ENCODE data around the gene CTNNBL1.
A peak's percentile ranks its signal among the peaks of the same experiment; 100 is the strongest.

CTNNBL1 gene

GRCh38 chr20:37901654-37902503 is 208.0 kb downstream of the CTNNBL1 start:
- DNase-seq (ENCODE audit: low spot score) = peak; percentile 57

DNA sequence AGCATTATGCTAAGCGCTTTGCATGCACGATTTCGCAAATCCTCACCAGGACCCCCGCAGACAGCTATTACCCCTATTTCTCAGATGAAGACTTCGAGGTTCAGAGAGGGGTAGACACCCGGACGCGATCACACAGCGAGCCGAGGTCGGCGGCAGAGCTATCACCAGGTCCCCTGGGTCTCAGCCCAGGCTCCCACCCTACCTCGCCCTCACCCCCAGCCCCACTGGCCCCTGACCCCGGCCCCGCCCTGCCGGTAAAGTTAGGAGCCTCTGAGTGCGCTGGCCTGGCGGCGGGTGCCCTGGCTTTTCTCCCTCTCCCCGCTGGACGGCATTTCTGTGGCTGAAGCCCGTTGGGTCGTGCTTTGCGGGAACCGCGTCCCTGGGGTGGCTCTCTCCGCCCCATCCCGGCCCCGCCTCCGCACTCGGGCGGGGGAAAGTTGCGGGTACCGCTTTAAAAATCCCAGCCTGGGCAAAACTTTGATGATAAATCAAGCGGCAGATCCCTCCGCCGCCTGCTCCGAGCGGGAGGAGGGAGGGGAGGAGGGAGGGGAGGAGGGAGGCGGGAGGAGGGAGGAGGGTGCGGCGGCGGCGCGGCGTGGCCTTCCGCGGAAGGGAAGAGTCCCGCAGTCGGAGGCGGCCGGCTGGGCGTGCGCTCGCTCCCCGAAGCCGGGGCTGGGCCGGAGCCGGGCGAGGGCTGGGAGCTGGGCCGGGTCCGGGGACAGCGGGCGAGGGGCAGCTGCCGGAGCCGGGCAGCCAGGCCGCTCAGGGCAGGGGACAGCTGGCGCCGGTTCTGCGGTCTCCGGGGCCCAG is 208.9 kb downstream of the CTNNBL1 start, which contains the start of gene VSTM2L:
Gene VSTM2L (plus strand): TSS at position 624 of the 810 bp plus-strand sequence. CDS start 224 bp downstream, outside the sequence.
- peak; percentile 54 for DNase-seq (ENCODE audit: low spot score)

GRCh38 chr20:37903317-37904007 is 209.6 kb downstream of the CTNNBL1 start:
- no peak for DNase-seq (ENCODE audit: low spot score)

GRCh38 chr20:37904008-37904642 is 210.3 kb downstream of the CTNNBL1 start:
- DNase-seq (ENCODE audit: low spot score) = no peak

DNA sequence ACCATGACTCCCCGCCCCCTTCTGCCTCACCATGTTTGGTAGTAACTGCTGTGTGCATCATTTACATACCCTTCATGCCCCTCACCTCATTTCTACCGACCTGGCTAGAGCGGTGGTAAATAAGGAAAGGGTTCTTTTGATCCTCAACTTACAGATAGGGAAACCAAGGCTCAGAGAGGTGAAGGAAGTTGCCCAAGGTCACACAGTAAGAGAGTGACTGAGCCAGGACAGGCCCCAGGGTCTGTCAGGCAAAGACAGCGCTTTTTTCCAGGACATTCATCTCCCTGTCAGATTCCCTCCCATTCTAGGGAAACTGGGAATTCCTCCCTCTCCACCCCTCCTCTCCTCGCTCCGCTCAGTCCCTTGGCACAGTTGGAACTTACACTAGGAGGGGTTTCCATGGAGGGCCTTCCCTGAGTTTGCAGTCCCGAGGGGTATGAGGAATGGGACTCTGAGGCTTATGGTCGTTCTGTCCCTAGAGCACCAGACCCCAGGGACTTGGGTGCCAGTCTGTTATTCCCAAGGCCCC is 211.1 kb downstream of the CTNNBL1 start:
- DNase-seq (ENCODE audit: low spot score) = no peak

GRCh38 chr20:37905671-37906613 is 212.1 kb downstream of the CTNNBL1 start:
- no peak for DNase-seq (ENCODE audit: low spot score)

DNA sequence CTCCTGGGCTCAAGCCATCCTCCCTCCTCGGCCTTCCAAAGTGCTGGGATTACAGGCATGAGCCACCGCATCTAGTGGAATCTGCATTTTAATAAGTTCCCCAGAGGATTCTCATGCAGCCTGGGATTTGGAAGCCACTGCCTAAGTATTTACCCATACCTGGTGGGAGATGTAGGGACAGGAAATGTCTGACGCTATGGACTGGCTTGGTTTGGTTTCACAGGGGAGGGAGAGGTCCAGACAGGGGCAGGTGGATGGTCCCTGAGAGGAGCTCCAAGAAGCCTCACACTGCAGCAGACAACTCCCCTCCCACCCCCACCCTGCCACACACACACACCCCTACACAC is 213.5 kb downstream of the CTNNBL1 start:
- no peak for DNase-seq (ENCODE audit: low spot score)

GRCh38 chr20:37907677-37908401 is 214.0 kb downstream of the CTNNBL1 start:
- DNase-seq (ENCODE audit: low spot score) = no peak

DNA sequence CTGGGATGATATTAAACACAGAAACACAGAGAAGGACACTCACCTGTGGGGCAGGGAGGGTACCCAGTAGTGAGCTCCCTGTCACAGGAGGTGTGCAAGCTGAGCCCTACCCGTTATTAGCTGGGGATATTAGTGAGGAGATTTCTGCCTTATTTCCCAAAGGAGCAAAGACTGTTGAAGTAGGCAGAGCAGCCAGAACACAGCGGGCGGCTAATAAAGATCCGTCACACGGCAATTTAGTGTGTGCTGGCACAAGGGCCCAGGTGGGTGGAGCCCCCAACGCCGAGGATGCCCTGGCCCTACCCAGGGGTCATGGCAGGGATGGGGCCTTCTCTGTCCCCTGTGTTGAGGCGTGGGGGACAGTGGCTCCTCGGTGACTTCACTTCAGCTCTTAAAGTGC is 217.4 kb downstream of the CTNNBL1 start:
- DNase-seq (ENCODE audit: low spot score) = no peak

- no peak for DNase-seq (ENCODE audit: low spot score)
Observed at GRCh38 chr20:37911838-37912281, 218.0 kb downstream of the CTNNBL1 start.

DNA sequence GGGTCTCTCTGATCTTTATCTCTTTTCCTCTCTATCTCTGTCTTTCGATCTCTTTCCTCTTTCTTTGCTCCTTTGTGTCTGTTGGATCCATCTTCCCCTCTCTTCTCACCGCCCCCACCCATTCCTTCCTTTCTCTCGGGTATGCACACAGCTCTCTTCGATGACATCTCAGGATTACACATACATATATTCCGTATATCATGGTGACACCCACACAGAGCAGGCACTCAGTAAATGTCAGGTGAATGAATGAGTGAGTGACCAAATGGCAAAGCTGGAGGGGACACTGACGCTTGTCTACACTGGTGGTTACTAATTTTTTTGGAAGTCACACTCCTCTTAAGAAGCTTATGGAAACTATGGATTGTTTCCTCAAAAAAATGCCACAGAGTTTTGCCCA is 219.0 kb downstream of the CTNNBL1 start:
- DNase-seq (ENCODE audit: low spot score) = no peak

DNA sequence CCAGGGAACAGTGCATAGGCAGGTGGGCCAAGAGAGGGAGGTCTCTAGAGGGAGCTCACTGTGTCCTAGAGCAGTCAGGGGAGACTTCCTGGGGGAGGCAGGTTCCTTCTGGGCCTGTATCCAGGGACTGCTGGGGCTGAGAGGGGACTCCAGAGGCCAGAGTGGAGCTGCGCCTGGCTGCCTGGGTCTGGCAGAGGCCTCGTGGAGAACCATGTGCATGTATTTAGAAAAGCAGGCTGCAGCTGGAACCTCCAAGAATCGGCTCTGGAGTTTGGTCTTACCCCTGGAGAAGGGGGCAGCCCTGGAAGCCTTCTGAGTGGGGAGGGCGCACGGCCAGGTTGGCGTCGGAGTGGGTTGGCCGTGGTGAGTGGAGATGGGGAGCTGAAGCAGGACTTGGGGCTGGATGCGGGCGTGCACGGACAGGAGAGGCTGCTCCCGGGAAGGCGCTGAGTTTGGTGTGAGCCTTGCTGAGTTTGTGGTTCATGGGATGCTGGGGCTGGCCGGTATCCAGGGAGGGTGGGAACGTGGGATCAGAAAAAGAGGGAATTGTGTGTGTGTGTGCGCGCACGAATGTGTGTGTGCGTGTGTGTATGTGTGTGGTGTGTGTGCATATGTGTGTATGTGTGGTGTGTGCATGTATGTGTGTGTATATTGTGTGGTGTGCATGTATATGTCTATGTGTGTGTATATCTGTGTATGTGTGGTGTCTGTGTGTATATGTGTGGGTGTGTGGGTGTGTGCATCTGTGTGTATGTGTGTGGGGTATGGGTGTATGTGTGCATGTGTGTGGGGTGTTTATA is 219.9 kb downstream of the CTNNBL1 start:
- DNase-seq (ENCODE audit: low spot score) = no peak

DNA sequence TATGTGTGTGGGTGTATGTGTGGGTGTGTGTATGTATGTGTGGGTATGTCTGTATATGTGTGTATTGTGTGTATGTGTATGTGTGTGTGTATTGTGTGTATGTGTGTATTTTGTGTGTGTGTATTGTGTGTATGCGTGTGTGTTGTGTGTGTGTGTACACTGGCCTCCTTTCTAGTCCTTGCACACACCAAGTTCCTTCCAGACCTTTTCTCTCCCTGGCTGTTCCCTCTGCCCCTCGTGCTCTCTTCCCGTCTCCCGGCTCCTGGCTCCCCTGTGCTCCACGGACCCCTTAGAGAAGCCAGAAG is 220.5 kb downstream of the CTNNBL1 start:
- DNase-seq (ENCODE audit: low spot score) = no peak

DNA sequence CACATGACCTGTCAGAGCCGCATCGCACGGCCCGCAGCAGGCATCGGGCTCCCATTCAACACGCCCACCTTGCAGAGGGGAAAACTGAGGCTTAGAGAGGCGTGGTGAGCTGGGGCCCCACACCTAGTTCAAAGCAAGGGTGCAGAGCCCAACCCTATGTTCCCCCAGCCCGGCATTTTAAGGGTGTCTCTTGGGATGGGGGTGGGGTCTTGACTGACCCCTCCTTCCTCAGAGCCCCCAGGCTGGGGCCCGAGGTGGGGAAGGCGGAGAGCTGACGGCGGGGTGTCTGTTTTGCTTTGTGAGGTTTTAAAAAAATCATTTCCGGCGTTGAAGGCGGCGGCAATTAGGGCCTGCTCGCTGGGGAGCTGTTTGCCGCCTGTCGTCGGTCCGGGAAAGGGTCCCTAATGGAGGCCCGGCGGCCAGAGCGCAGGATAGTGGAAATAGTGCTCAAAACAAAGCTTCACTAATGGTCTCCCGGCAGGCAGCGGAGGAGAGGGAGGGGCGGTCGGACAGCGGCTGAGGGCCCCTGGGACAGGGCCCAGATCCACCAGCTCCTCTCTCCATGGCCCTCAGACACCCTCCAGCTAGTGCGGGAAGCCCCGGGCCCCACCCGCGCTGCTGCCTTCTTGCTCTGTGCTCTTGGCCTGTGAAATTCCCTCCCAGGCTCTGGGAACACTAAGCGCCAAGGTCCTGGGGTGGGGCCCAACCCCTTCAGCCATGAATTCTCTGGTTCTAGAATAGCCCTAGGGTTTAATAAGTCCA is 221.0 kb downstream of the CTNNBL1 start:
- DNase-seq (ENCODE audit: low spot score) = no peak

GRCh38 chr20:37915434-37915787 is 221.6 kb downstream of the CTNNBL1 start:
- no peak for DNase-seq (ENCODE audit: low spot score)

DNA sequence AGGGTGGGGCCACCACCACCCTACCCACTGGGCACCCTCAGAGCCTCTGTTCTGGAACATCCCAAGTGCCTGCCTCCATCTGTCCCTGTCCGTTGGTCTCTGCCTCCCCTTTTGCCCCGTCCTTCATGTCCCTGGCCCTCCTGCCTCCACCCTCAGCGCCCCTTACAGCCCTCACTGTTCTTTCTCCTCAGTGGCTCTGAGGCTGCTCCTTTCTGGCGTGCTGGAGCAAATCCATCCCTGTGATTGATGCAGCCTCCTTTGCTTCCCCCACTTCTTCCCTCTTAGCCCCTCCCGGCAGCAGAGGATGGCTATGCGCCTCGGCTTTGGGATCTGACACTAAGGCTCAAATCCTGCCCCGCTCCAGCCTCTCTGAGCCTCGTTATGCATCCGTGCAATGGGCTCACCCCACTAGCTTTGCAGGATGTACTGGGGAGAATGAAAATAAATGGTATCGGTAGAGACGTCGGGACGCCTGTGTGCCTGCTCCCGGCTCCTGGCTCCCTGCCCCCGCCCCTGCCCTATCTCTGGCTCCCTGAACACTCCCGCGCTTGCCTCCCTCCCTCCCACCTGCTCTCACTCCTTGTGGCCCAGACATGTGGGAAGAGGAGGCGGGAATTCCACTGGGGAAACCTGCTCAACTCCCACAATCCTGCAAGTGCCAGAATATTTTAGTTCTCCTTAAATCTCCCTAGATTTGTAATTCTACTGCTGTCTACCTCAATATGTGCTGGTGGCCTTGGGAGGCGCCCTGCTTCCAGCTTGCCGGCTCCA is 222.2 kb downstream of the CTNNBL1 start:
- DNase-seq (ENCODE audit: low spot score) = peak; percentile 63

DNA sequence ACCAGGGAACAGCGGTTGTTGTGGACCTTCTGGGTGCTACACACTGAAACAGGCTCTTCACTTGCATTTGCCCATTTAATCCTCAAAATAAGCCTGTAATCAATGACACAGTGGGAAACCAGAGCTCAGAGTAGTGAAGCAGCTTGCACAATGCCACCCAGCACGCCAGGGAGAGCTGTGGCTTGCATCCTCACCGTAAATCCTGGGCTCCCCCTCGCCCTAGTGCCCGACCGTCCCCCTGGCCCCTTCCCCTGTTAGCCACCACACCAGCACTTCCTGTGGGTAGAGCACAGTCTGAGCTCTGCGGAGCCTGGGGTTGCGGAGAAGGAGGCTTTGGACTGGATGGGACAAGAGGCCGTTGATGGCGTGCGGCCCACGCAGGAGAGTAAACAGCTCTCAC is 223.6 kb downstream of the CTNNBL1 start:
- no peak for DNase-seq (ENCODE audit: low spot score)

- no peak for DNase-seq (ENCODE audit: low spot score)
Observed at GRCh38 chr20:37918035-37918434, 224.2 kb downstream of the CTNNBL1 start.

Data from HuH-7.5 (cell line).